Measurements from ENCODE around the gene GSX2.

- TF ChIP-seq CTCF (IDR thresholded peaks at IDR 0.05; ENCODE audit: control extremely low read depth in 1 of 3, insufficient read depth in 1 of 3, low read depth in 1 of 3, low read length in 3 of 3), result no peak
- TF ChIP-seq, protein P1, sequence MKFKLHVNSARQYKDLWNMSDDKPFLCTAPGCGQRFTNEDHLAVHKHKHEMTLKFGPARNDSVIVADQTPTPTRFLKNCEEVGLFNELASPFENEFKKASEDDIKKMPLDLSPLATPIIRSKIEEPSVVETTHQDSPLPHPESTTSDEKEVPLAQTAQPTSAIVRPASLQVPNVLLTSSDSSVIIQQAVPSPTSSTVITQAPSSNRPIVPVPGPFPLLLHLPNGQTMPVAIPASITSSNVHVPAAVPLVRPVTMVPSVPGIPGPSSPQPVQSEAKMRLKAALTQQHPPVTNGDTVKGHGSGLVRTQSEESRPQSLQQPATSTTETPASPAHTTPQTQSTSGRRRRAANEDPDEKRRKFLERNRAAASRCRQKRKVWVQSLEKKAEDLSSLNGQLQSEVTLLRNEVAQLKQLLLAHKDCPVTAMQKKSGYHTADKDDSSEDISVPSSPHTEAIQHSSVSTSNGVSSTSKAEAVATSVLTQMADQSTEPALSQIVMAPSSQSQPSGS (IDR thresholded peaks at IDR 0.05; ENCODE audit: low read length), result no peak
- TF ChIP-seq POLR2A (IDR thresholded peaks at IDR 0.05; ENCODE audit: control extremely low read depth in 1 of 2, low read depth in 2 of 2, low read length in 2 of 2), result no peak
- no peak for TF ChIP-seq CBX5 (IDR thresholded peaks at IDR 0.05; ENCODE audit: low read depth, low read length)
- TF ChIP-seq YY1 (IDR thresholded peaks at IDR 0.05; ENCODE audit: low read depth, low read length), result no peak
- no peak for TF ChIP-seq SRF (IDR thresholded peaks at IDR 0.05; ENCODE audit: low read depth, low read length)
- no peak for TF ChIP-seq EZH2 (IDR thresholded peaks at IDR 0.05; ENCODE audit: low read depth, low read length, severe bottlenecking)
- TF ChIP-seq ZNF274 (IDR thresholded peaks at IDR 0.05; ENCODE audit: borderline replicate concordance, extremely low read depth, low read length), result no peak
- TF ChIP-seq, protein P2, sequence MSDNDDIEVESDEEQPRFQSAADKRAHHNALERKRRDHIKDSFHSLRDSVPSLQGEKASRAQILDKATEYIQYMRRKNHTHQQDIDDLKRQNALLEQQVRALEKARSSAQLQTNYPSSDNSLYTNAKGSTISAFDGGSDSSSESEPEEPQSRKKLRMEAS (IDR thresholded peaks at IDR 0.05), result no peak
- no peak for TF ChIP-seq BCL11A (IDR thresholded peaks at IDR 0.05; ENCODE audit: low read depth in 2 of 2, low read length in 2 of 2)
- no peak for TF ChIP-seq TAF1 (IDR thresholded peaks at IDR 0.05; ENCODE audit: low read depth, low read length)
- TF ChIP-seq KDM1A (IDR thresholded peaks at IDR 0.05; ENCODE audit: borderline replicate concordance, low read length), result no peak
- TF ChIP-seq GTF2F1 (IDR thresholded peaks at IDR 0.05; ENCODE audit: borderline replicate concordance, low read depth, low read length), result no peak
- TF ChIP-seq CHD2 (IDR thresholded peaks at IDR 0.05; ENCODE audit: low read length), result no peak
These were observed 38.1 kb upstream of the GSX2 start for GRCh38 chr4:54061873-54062272.

Data from H1 (cell line).